ENCODE measurements around the gene PNPLA6.
A peak's percentile ranks its signal among the peaks of the same experiment; 100 is the strongest.

The PNPLA6 gene

GRCh38 chr19:7522923-7523667 is 12.4 kb upstream of the PNPLA6 start:
- H2AK5ac ChIP-seq (ENCODE audit: low read depth, low read length), result peak overlapping the region; percentile 56
- no peak overlapping the region for H4K91ac ChIP-seq (ENCODE audit: low read depth, low read length, poor library complexity)
- H2BK15ac ChIP-seq (ENCODE audit: low read length), result no peak overlapping the region
- peak overlapping the region; percentile 61 to 83 for H3K4me3 ChIP-seq (ENCODE audit: low read length in 2 of 2)
- H3K23ac ChIP-seq (ENCODE audit: low read depth, low read length, poor library complexity), result no peak overlapping the region
- no peaks in the 10 kb centered on the region for H3K9me3 ChIP-seq (replicated peaks in 1 of 2; ENCODE audit: control insufficient read depth in 2 of 2, insufficient read depth in 1 of 2, low read depth in 1 of 2, low read length in 2 of 2)
- no peak overlapping the region for H4K8ac ChIP-seq (ENCODE audit: low read depth, low read length)
- H2AFZ ChIP-seq (ENCODE audit: low read length), result peak overlapping the region; percentile 90
- H3K4me2 ChIP-seq (ENCODE audit: insufficient read depth, low read length, poor library complexity, severe bottlenecking), result peak overlapping the region; percentile 88
- DNase-seq (ENCODE audit: low spot score), result no peak
- WGBS, 2 donors (ENCODE audit: extremely low coverage in 2 of 2, insufficient read length in 2 of 2, insufficient replicate concordance in 1 of 2), result no CpG with 5 or more reads among the region's 23 CpGs
- no peak overlapping the region for H3K14ac ChIP-seq (ENCODE audit: low read length)
- peaks cover 5 to 21% of the 10 kb centered on the region in 2 donors for H3K36me3 ChIP-seq (replicated peaks in 1 of 2; ENCODE audit: control insufficient read depth in 2 of 2, insufficient read depth in 2 of 2, low read length in 2 of 2)
- peaks cover 7 to 10% of the 10 kb centered on the region in 2 donors for H3K4me1 ChIP-seq (ENCODE audit: control insufficient read depth in 2 of 2, insufficient read depth in 1 of 2, low read depth in 1 of 2, low read length in 2 of 2)
- H3K9ac ChIP-seq (ENCODE audit: low read depth, low read length, poor library complexity), result peak overlapping the region; percentile 77
- peak overlapping the region; percentile 53 for H3K4ac ChIP-seq (ENCODE audit: low read length)
- H3K27ac ChIP-seq (replicated peaks; ENCODE audit: low read length), result no peak overlapping the region
- no peaks in the 10 kb centered on the region for H3K27me3 ChIP-seq (ENCODE audit: control insufficient read depth in 3 of 3, insufficient read depth in 3 of 3, low read depth in 1 of 3, low read length in 3 of 3)
- H2BK5ac ChIP-seq (ENCODE audit: low read length), result no peak overlapping the region
- no peak overlapping the region for H2BK120ac ChIP-seq (ENCODE audit: low read depth, low read length)
- peaks cover 6% of the 10 kb centered on the region for H3K79me1 ChIP-seq (ENCODE audit: low read depth, low read length)
- no peak overlapping the region for H2BK12ac ChIP-seq (ENCODE audit: low read length)
- H3K18ac ChIP-seq (ENCODE audit: low read length), result no peak overlapping the region

GRCh38 chr19:7524523-7524922 is 11.0 kb upstream of the PNPLA6 start:
- DNase-seq (ENCODE audit: low spot score), result no peak
- Histone ChIP-seq H4K8ac (ENCODE audit: low read depth, low read length) (no peak overlapping the region), H3K9ac (ENCODE audit: low read depth, low read length, poor library complexity) (no peak overlapping the region), H2BK120ac (ENCODE audit: low read depth, low read length) (no peak overlapping the region), H3K9me3 (replicated peaks in 1 of 2; ENCODE audit: control insufficient read depth in 2 of 2, insufficient read depth in 1 of 2, low read depth in 1 of 2, low read length in 2 of 2) (no peaks in the 10 kb centered on the region), H2BK15ac (ENCODE audit: low read length) (no peak overlapping the region), H3K79me1 (ENCODE audit: low read depth, low read length) (peaks cover 6% of the 10 kb centered on the region), H3K23ac (ENCODE audit: low read depth, low read length, poor library complexity) (no peak overlapping the region), H3K27ac (replicated peaks; ENCODE audit: low read length) (no peak overlapping the region), H2AFZ (ENCODE audit: low read length) (no peak overlapping the region), H2BK12ac (ENCODE audit: low read length) (no peak overlapping the region), H3K36me3 (replicated peaks in 1 of 2; ENCODE audit: control insufficient read depth in 2 of 2, insufficient read depth in 2 of 2, low read length in 2 of 2) (peaks cover 6 to 15% of the 10 kb centered on the region in 2 donors), H2BK5ac (ENCODE audit: low read length) (no peak overlapping the region), H3K18ac (ENCODE audit: low read length) (no peak overlapping the region), H3K14ac (ENCODE audit: low read length) (no peak overlapping the region), H3K4me3 (ENCODE audit: low read length in 2 of 2) (no peak overlapping the region), H2AK5ac (ENCODE audit: low read depth, low read length) (no peak overlapping the region), H3K4me2 (ENCODE audit: insufficient read depth, low read length, poor library complexity, severe bottlenecking) (no peak overlapping the region), H3K27me3 (ENCODE audit: control insufficient read depth in 3 of 3, insufficient read depth in 3 of 3, low read depth in 1 of 3, low read length in 3 of 3) (no peaks in the 10 kb centered on the region), H3K4me1 (ENCODE audit: control insufficient read depth in 2 of 2, insufficient read depth in 1 of 2, low read depth in 1 of 2, low read length in 2 of 2) (peaks cover 7 to 10% of the 10 kb centered on the region in 2 donors), H3K4ac (ENCODE audit: low read length) (no peak overlapping the region), H4K91ac (ENCODE audit: low read depth, low read length, poor library complexity) (no peak overlapping the region)
- no CpG with 5 or more reads among the region's 5 CpGs for WGBS, 2 donors (ENCODE audit: extremely low coverage in 2 of 2, insufficient read length in 2 of 2, insufficient replicate concordance in 1 of 2)

GRCh38 chr19:7524992-7525739 is 10.4 kb upstream of the PNPLA6 start:
- Histone ChIP-seq H3K27me3 (ENCODE audit: control insufficient read depth in 3 of 3, insufficient read depth in 3 of 3, low read depth in 1 of 3, low read length in 3 of 3) (no peaks in the 10 kb centered on the region), H3K4me1 (ENCODE audit: control insufficient read depth in 2 of 2, insufficient read depth in 1 of 2, low read depth in 1 of 2, low read length in 2 of 2) (peaks cover 7 to 10% of the 10 kb centered on the region in 2 donors), H3K9ac (ENCODE audit: low read depth, low read length, poor library complexity) (no peak overlapping the region), H3K27ac (replicated peaks; ENCODE audit: low read length) (no peak overlapping the region), H2BK120ac (ENCODE audit: low read depth, low read length) (no peak overlapping the region), H2AFZ (ENCODE audit: low read length) (no peak overlapping the region), H4K91ac (ENCODE audit: low read depth, low read length, poor library complexity) (no peak overlapping the region), H3K79me1 (ENCODE audit: low read depth, low read length) (peaks cover 6% of the 10 kb centered on the region), H2BK12ac (ENCODE audit: low read length) (no peak overlapping the region), H3K23ac (ENCODE audit: low read depth, low read length, poor library complexity) (no peak overlapping the region), H3K4me3 (ENCODE audit: low read length in 2 of 2) (no peak overlapping the region), H3K18ac (ENCODE audit: low read length) (no peak overlapping the region), H2AK5ac (ENCODE audit: low read depth, low read length) (no peak overlapping the region), H3K14ac (ENCODE audit: low read length) (no peak overlapping the region), H3K4me2 (ENCODE audit: insufficient read depth, low read length, poor library complexity, severe bottlenecking) (no peak overlapping the region), H3K4ac (ENCODE audit: low read length) (no peak overlapping the region), H3K36me3 (replicated peaks in 1 of 2; ENCODE audit: control insufficient read depth in 2 of 2, insufficient read depth in 2 of 2, low read length in 2 of 2) (peaks cover 8 to 20% of the 10 kb centered on the region in 2 donors), H2BK15ac (ENCODE audit: low read length) (no peak overlapping the region), H4K8ac (ENCODE audit: low read depth, low read length) (no peak overlapping the region), H3K9me3 (replicated peaks in 1 of 2; ENCODE audit: control insufficient read depth in 2 of 2, insufficient read depth in 1 of 2, low read depth in 1 of 2, low read length in 2 of 2) (no peaks in the 10 kb centered on the region), H2BK5ac (ENCODE audit: low read length) (no peak overlapping the region)
- DNase-seq (ENCODE audit: low spot score), result no peak
- WGBS, 2 donors (ENCODE audit: extremely low coverage in 2 of 2, insufficient read length in 2 of 2, insufficient replicate concordance in 1 of 2), result no CpG with 5 or more reads among the region's 20 CpGs
